K562 (cell line): ENCODE results near the gene ATP13A1. TPM values are rescaled to one million over a fixed set of nuclear protein-coding genes. Genes with fewer than 3 reads are reported as not detected.
A peak's percentile ranks its signal among the peaks of the same experiment; 100 is the strongest.

Experiments
- ARID1B ChIP-seq: fragments of 450-650 bp; IDR thresholded peaks from 2 replicates; pipeline ENCODE4 v1.6.1; 2016; ENCODE audit warnings: antibody characterized with exemption, mild to moderate bottlenecking, inconsistent platforms
- CBFA2T3 ChIP-seq: fragments of 450-650 bp; IDR thresholded peaks from 2 replicates; pipeline ENCODE4 v1.6.1; 2017
- DMBX1 ChIP-seq: fragments of 250-450 bp; sonication (Bioruptor Pico); IDR thresholded peaks from 2 replicates; pipeline ENCODE4 v1.8.0; 2022; ENCODE audit warnings: inconsistent platforms, mild to moderate bottlenecking, moderate library complexity, borderline replicate concordance
- MGA ChIP-seq: fragments of 450-650 bp; IDR thresholded peaks from 2 replicates; pipeline ENCODE4 v1.6.1; 2016; ENCODE audit warnings: mild to moderate bottlenecking, moderate library complexity
- NELFE ChIP-seq: IDR thresholded peaks from 2 replicates; pipeline ENCODE4 v1.6.1; 2011; ENCODE audit warnings: mild to moderate bottlenecking; ENCODE audit not compliant: insufficient read depth, insufficient read length
- PHTF2 ChIP-seq: fragments of 250-450 bp; sonication (Bioruptor Pico); IDR thresholded peaks from 2 replicates; pipeline ENCODE4 v1.5.0; 2021; ENCODE audit warnings: mild to moderate bottlenecking
- PTTG1 ChIP-seq: fragments of 450-650 bp; IDR thresholded peaks from 2 replicates; pipeline ENCODE4 v1.6.1; 2016; ENCODE audit warnings: low read depth, mild to moderate bottlenecking, missing genetic modification characterization, missing compliant biosample characterization
- RFX5 ChIP-seq: IDR thresholded peaks from 2 replicates; pipeline ENCODE4 v1.6.1; 2011; ENCODE audit warnings: low read depth, mild to moderate bottlenecking, improper control_type of control experiment, low read length
- SRSF1 ChIP-seq: fragments of 200-400 bp; formaldehyde crosslinking; IDR thresholded peaks from 2 replicates; pipeline ENCODE4 v1.6.1; 2017; ENCODE audit warnings: mild to moderate bottlenecking, low read depth, low read length, moderate library complexity
- ZBED1 ChIP-seq: IDR thresholded peaks from 2 replicates; pipeline ENCODE4 v1.6.1; 2014
- ZBTB33 ChIP-seq: sonication (generic); formaldehyde crosslinking; IDR thresholded peaks from 2 replicates; pipeline ENCODE4 v1.8.1; 2023; ENCODE audit warnings: mild to moderate bottlenecking, missing genetic modification reagents
- ZBTB5 ChIP-seq: fragments of 450-650 bp; IDR thresholded peaks from 2 replicates; pipeline ENCODE4 v1.6.1; 2017; ENCODE audit warnings: antibody characterized with exemption
- ZEB2 ChIP-seq: fragments of 450-650 bp; IDR thresholded peaks from 2 replicates; pipeline ENCODE4 v1.6.1; 2016
- ZNF212 ChIP-seq: fragments of 450-650 bp; formaldehyde crosslinking; IDR thresholded peaks from 2 replicates; pipeline ENCODE4 v1.4.0; 2020; ENCODE audit warnings: mild to moderate bottlenecking
- ZNF445 ChIP-seq: fragments of 250-450 bp; sonication (Bioruptor Pico); IDR thresholded peaks from 2 replicates; pipeline ENCODE4 v1.4.0; 2020; ENCODE audit warnings: low read depth, mild to moderate bottlenecking, moderate library complexity
- polyA plus RNA-seq, 8 experiments: library from polyadenylated mRNA; depleted of rRNA in 4 of 8; stranded (reverse) in 5 of 8; unstranded in 3 of 8; fragments of >200 nt; fragmentation: Nextera tagmentation in 2 of 8; fragmentation: Illumina TruSeq in 1 of 8; extraction: Ambion mirVana in 2 of 8; extraction: Trizol in 1 of 8; gene quantifications; 2 replicates each; pipeline versions ENCODE4 v1.2.1 to v1.2.3, GENCODE V29; 2011 to 2014; ENCODE audit warnings: inconsistent platforms in 1 of 8, missing spikeins in 1 of 8
- total RNA-seq, 7 experiments: library from RNA; depleted of rRNA in 6 of 7; stranded (reverse); fragments of >200 nt in 6 of 7; fragmentation: Illumina TruSeq in 2 of 7; extraction: Trizol in 2 of 7; gene quantifications; 2 replicates each; pipeline versions ENCODE4 v1.2.1 to v1.2.3, GENCODE V29; 2011 to 2021; ENCODE audit warnings: low replicate concordance in 1 of 7

ATP13A1 gene
- total and polyA plus RNA-seq, 9 of the 15 experiments (the other 6 are each of a cell fraction or from before 2014, with no cell fraction given) = 0.90 to 83.8 (median 23.1) TPM

GRCh38 chr19:19606021-19606420 is 57.5 kb downstream of the ATP13A1 start (continued):
- TF ChIP-seq MGA (no peak), ZNF212 (CRISPR knock-in tag) (no peak), ZNF445 (no peak), ZBED1 (no peak), ZBTB33 (no peak), RFX5 (no peak), DMBX1 (CRISPR knock-in tag) (no peak), SRSF1 (no peak), PTTG1 (tag) (no peak), ARID1B (0 out of 2 replicates have a peak, but pooled peaks have one; percentile 13), NELFE (no peak), ZEB2 (0 out of 2 replicates have a peak, but pooled peaks have one; percentile 24), ZBTB5 (no peak), CBFA2T3 (peak; percentile 52), PHTF2 (CRISPR knock-in tag) (no peak)
